Bladder microvascular endothelial cell (primary cell): ENCODE results near the gene HSBP1L1. TPM values are rescaled to one million over a fixed set of nuclear protein-coding genes. Genes with fewer than 3 reads are reported as not detected.

Experiments used
- total RNA-seq: library from RNA; depleted of rRNA; stranded (reverse); fragments of >200 nt; gene quantifications from 2 replicates; pipeline ENCODE4 v1.2.3, GENCODE V29; 2014

HSBP1L1 gene
- total RNA-seq, result 4.5 and 7.1 TPM in 2 replicates

DNA sequence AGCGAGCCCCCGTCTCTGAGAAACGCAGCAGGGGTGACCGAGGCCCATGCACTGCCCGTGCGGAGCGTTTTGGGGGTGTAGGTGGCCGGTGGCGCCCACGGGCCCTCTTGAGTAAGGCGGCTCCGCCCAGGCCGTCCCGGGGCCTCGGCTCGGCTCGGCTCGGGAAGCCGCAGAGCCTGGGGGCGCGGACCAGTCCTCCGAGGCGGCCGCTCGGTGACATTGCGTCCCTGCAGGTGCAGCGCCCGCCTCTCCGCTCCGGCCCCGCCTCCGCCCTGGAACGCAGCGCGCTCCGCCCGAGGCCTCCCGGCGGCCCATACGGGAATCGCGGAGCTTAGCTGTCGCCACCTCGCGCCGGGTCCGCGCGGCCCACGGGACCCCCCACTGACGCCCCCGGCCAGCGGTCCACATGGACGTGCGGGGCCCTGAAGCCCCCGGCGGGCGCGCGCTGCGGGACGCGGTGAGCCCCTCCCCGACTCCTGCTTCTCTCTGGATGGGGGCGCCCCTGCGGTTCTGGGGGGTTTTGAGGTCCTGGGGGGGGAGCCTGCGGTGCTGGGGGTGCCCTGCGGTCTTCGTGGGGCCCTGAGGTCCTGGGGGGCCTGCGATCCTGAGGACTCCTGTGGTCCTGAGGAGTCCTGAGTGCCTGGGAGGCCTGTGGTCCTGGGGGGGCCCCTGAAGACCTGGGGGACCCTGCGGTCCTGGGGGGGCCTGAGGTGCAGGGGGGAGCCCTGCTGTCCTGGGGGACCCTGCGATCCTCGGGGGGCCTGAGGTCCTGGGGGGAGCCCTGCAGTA lies at the start of gene HSBP1L1:
HSBP1L1 (plus strand) TSS at position 314 of the 789 bp plus-strand sequence; CDS start at position 407, 93 bp downstream.

DNA sequence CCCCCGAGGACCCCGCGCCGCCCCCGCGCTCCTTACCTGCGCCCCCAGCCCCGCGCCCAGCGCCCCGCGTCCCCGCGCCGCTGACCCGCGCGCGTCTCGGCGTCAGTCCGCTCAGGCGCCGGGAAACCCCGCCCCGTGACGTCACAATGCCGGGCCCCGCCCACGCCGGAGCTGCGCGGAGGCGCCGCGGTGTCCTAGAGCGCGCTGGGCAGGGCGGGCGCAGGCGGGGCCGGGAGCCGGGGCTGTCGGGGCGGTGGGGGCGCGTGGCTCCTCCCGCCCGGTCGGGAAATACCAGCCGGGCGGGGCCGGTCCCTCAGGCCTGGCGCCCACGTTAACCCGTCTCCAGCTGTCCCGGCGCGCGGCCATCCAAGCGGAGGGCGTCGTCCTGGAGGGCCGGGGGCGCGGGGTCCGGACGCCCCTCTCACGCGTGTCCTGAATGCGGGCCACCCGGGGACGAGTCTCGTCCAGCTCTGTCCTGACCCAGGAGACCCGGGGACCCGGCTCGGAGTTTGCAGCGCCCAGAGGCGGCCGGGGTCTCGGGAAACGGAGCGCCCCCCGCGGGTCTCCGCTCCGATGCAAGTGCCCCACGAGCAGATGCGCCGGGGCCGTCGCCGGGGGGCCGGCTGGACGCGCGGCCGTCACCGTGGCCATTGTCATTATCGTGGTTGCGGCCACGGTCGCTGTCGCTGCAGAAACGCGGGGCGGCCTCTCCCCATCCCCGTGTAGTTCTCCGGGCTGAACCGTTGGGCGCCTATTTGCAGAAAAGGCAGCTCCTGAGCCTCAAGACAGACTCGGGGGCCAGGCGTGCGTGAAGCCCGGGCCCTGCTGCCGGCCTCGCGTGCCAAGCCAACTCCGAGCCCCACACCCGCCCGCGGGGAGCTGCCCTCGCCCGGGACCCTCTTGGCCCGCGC lies 12.6 kb upstream of the HSBP1L1 start, which contains the start of gene SLC66A2:
SLC66A2 (minus strand) TSS at position 109 of the 911 bp plus-strand sequence. CDS start 727 bp downstream, outside the sequence.

DNA sequence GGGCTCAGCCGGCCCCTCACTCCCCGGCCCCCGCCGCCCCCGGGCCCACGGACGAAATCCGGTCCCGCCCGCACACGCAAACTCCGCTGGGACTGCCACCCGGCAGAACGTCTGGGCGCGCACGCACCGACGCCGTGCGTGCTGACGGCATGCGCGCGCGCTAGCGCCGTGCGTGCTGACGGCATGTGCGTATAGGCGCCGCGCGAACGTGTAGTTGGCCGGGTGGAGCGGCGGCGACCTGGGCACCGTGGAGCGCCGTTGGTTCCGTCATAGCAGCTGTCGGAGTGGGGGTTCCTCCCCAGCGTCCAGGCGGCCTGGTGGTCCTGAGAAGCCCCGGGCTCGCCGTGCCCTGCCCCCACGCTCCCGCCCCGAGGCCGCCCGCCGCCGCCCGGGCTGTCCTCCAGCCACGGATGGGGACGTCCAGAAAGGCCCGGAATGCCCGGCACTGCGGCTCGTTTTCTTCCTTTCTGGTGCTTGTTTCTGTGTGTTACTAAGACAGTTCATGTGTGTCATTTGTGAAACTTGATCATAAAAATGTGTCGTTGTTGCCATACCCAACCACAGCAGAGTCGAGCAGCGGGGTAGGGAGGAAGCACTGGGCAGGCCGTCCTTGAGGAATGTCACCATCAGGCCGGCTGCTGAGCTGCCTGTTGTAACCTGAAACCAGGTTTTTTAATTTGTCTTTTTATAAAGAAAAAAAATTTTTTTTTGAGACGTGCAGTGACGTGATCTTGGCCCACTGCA lies 24.2 kb downstream of the HSBP1L1 start, which contains the start of gene TXNL4A:
TXNL4A (minus strand) TSS at position 113 of the 744 bp plus-strand sequence. CDS start 171 bp downstream, outside the sequence.

Other genes starting within 250 kb of the HSBP1L1 start
- gene KCNG2, start 166.7 kb upstream of the HSBP1L1 start, total RNA-seq, result 0.63 TPM in 1 of 2 replicates, not detected in the other
- gene SLC66A2, start 13.0 kb upstream of the HSBP1L1 start, total RNA-seq, result 40.3 and 43.1 TPM in 2 replicates
- 38.7 and 74.1 TPM in 2 replicates for gene TXNL4A, start 23.9 kb downstream of the HSBP1L1 start, total RNA-seq
- gene RBFA, start 69.8 kb downstream of the HSBP1L1 start, total RNA-seq, result 30.4 and 37.8 TPM in 2 replicates
- gene ADNP2, start 144.6 kb downstream of the HSBP1L1 start, total RNA-seq, result 8.3 and 13.6 TPM in 2 replicates